SK-MEL-5 (cell line): ENCODE results near the gene PCDHB10. TPM values are rescaled to one million over a fixed set of nuclear protein-coding genes. Genes with fewer than 3 reads are reported as not detected.
"Not testable (repeated sequence)": the region's sequence is repeated elsewhere in the genome, so short reads cannot be mapped to it uniquely, and the experiment has no call there.

ENCODE experiments used
- DNase-seq: peaks from one replicate; pipeline ENCODE4 v3.0.0-alpha.2; 2016; ENCODE audit warnings: low read depth, low spot score
- in situ Hi-C: cut with HindIII; loops from 2 replicates; pipeline ENCODE4 v1.10.0; 2016; ENCODE audit warnings: low sequenced_read_pairs, high pct_unique_total_duplicates, low pct_unique_long_range_greater_than_20kb
- total RNA-seq: library from RNA; depleted of rRNA; stranded (reverse); fragments of >200 nt; shearing (Covaris generic); gene quantifications from 2 replicates; pipeline ENCODE4 v1.2.3, GENCODE V29; 2014

The PCDHB10 gene
- total RNA-seq, 1 experiment from 2014 or later: 0.40 TPM

DNA sequence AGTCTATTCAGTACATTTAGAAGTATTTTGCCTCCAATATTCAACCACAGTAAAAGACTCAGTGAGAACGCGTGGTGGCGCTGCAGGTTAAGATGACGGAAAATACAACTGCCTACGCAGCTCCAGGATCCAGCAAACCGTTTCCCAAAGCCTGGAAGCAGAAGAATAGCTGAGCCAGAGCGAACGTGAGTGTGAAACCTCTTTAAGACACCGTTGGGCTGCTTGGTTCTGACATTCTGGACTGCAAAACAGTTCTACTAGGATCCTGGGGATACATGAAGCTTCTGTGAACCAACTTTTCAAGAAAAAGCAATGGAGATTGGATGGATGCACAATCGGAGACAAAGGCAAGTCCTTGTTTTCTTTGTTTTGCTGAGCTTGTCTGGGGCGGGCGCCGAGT is 9.9 kb upstream of the PCDHB10 start, which contains the start of gene PCDHB16:
Gene PCDHB16 (plus strand): TSS at position 140 of the 400 bp plus-strand sequence. CDS start 173 bp downstream, at position 313.
- DNase-seq: peak; percentile 75
- in situ Hi-C loops: no loop called here

GRCh38 chr5:141184117-141184855 is 7.9 kb upstream of the PCDHB10 start:
- DNase-seq, in situ Hi-C loops: not testable (repeated sequence)

DNA sequence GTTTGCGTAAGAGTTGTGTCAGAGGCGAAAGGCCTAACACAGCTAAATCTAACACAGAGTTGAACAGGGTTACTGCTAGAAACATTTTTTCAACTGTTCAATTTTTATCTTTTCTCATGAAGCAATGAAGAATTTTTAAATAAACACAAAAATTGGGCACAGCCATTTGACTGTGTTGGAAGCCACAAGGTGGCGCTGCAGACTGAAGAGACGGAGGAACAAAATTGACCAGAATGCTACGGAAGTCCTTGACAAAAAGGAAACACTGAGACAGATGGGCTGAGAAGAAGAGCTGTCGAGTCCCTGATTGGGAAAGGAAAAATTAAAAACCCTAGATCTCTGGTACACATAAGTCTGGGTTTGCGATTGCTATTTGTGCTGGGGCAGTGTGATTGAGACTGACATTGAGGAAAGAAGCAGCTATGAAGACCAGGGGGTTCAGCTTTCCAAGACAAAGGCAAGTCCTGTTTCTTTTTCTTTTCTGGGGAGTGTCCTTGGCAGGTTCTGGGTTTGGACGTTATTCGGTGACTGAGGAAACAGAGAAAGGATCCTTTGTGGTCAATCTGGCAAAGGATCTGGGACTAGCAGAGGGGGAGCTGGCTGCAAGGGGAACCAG is 5.1 kb upstream of the PCDHB10 start, which contains the start of gene PCDHB9:
Gene PCDHB9 (plus strand): TSS at position 265 of the 616 bp plus-strand sequence. CDS start 158 bp downstream, at position 423.
- DNase-seq: peak; percentile 48
- in situ Hi-C loops: no loop called here

GRCh38 chr5:141188682-141189081 is 3.5 kb upstream of the PCDHB10 start:
- DNase-seq, in situ Hi-C loops: not testable (repeated sequence)

DNA sequence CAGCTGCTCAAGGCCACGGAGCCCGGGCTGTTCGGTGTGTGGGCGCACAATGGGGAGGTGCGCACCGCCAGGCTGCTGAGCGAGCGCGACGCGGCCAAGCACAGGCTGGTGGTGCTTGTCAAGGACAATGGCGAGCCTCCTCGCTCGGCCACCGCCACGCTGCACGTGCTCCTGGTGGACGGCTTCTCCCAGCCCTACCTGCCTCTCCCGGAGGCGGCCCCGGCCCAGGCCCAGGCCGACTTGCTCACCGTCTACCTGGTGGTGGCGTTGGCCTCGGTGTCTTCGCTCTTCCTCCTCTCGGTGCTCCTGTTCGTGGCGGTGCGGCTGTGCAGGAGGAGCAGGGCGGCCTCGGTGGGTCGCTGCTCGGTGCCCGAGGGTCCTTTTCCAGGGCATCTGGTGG is 3.0 kb upstream of the PCDHB10 start:
- in situ Hi-C loops, DNase-seq: not testable (repeated sequence)

- in situ Hi-C loops, DNase-seq: not testable (repeated sequence)
Observed at GRCh38 chr5:141194332-141194731, 2.2 kb downstream of the PCDHB10 start.

GRCh38 chr5:141196363-141196762 is 4.2 kb downstream of the PCDHB10 start:
- in situ Hi-C loops: no loop called here
- no peak for DNase-seq

GRCh38 chr5:141199359-141200235 is 7.4 kb downstream of the PCDHB10 start, which contains the start of gene PCDHB11:
Gene PCDHB11, plus strand, starts transcription at chr5:141199627. Its CDS starts 148 bp downstream, at chr5:141199775.
- DNase-seq: peak; percentile 60
- in situ Hi-C loops: no loop called here

DNA sequence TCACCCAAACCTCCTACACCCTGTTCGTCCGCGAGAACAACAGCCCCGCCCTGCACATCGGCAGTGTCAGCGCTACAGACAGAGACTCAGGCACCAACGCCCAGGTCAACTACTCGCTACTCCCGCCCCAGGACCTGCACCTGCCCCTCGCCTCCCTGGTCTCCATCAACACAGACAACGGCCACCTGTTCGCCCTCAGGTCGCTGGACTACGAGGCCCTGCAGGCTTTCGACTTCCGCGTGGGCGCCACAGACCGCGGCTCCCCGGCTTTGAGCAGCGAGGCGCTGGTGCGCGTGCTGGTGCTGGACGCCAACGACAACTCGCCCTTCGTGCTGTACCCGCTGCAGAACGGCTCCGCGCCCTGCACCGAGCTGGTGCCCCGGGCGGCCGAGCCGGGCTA is 9.0 kb downstream of the PCDHB10 start:
- in situ Hi-C loops, DNase-seq: not testable (repeated sequence)

DNA sequence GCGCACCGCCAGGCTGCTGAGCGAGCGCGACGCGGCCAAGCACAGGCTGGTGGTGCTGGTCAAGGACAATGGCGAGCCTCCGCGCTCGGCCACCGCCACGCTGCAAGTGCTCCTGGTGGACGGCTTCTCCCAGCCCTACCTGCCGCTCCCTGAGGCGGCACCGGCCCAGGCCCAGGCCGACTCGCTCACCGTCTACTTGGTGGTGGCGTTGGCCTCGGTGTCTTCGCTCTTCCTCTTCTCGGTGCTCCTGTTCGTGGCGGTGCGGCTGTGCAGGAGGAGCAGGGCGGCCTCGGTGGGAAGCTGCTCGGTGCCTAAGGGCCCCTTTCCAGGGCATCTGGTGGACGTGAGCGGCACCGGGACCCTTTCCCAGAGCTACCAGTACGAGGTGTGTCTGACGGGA is 9.5 kb downstream of the PCDHB10 start:
- DNase-seq, in situ Hi-C loops: not testable (repeated sequence)

- peak; percentile 55 for DNase-seq
Observed at GRCh38 chr5:141208478-141208877, 16.3 kb downstream of the PCDHB10 start, which contains the start of gene PCDHB12. Gene PCDHB12, plus strand, starts transcription at chr5:141208719. Its CDS starts 189 bp downstream, at chr5:141208908.

GRCh38 chr5:141210281-141210680 is 18.1 kb downstream of the PCDHB10 start:
- DNase-seq, in situ Hi-C loops: not testable (repeated sequence)

More at GRCh38 chr5:141208478-141208877, 16.3 kb downstream of the PCDHB10 start, which contains the start of gene PCDHB12:
- in situ Hi-C loops: no loop called here

DNA sequence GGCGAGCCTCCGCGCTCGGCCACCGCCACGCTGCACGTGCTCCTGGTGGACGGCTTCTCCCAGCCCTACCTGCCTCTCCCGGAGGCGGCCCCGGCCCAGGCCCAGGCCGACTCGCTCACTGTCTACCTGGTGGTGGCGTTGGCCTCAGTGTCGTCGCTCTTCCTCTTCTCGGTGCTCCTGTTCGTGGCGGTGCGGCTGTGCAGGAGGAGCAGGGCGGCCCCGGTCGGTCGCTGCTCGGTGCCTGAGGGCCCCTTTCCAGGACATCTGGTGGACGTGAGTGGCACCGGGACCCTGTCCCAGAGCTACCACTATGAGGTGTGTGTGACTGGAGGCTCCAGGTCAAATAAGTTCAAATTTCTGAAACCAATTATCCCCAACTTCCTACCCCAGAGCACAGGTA is 18.7 kb downstream of the PCDHB10 start:
- in situ Hi-C loops, DNase-seq: not testable (repeated sequence)

GRCh38 chr5:141213656-141214339 is 21.6 kb downstream of the PCDHB10 start, which contains the start of gene PCDHB13:
Gene PCDHB13, plus strand, starts transcription at chr5:141213919. Its CDS starts 205 bp downstream, at chr5:141214124.
- peak; percentile 47 for DNase-seq
- in situ Hi-C loops: not testable (repeated sequence)

DNA sequence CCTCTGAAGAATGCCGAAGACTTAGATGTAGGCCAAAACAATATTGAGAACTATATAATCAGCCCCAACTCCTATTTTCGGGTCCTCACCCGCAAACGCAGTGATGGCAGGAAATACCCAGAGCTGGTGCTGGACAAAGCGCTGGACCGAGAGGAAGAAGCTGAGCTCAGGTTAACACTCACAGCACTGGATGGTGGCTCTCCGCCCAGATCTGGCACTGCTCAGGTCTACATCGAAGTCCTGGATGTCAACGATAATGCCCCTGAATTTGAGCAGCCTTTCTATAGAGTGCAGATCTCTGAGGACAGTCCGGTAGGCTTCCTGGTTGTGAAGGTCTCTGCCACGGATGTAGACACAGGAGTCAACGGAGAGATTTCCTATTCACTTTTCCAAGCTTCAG is 22.4 kb downstream of the PCDHB10 start:
- in situ Hi-C loops, DNase-seq: not testable (repeated sequence)

- in situ Hi-C loops, DNase-seq: not testable (repeated sequence)
Observed at GRCh38 chr5:141215504-141215903, 23.4 kb downstream of the PCDHB10 start.

GRCh38 chr5:141216035-141216434 is 23.9 kb downstream of the PCDHB10 start:
- DNase-seq, in situ Hi-C loops: not testable (repeated sequence)
